Ascending aorta (tissue), 2 donors: ENCODE results near the gene FBXO34. TPM values are rescaled to one million over a fixed set of nuclear protein-coding genes. Genes with fewer than 3 reads are reported as not detected.

Source experiments
- DNase-seq, 2 donors: peaks; one replicate each; pipeline ENCODE4 v3.0.0-alpha.2; 2019; ENCODE audit warnings: low spot score in 2 of 2
- H3K27ac ChIP-seq, 2 donors: fragments of 200-600 bp; sonication (generic); one replicate each; pipeline ENCODE4 v1.5.1; 2016 to 2017; ENCODE audit warnings: mild to moderate bottlenecking in 1 of 2
- H3K27me3 ChIP-seq: fragments of 200-600 bp; sonication (generic); one replicate; pipeline ENCODE4 v1.5.1; 2017
- H3K36me3 ChIP-seq, 2 donors: fragments of 200-600 bp; sonication (generic); one replicate each; pipeline ENCODE4 v1.5.1; 2016
- H3K4me1 ChIP-seq, 2 donors: fragments of 200-600 bp; sonication (generic); one replicate each; pipeline ENCODE4 v1.5.1; 2016 to 2017; ENCODE audit warnings: mild to moderate bottlenecking in 1 of 2
- H3K4me3 ChIP-seq, 2 donors: fragments of 200-600 bp; sonication (generic); one replicate each; pipeline ENCODE4 v1.5.1; 2016 to 2017; ENCODE audit warnings: mild to moderate bottlenecking in 1 of 2
- H3K9me3 ChIP-seq, 2 donors: fragments of 200-600 bp; sonication (generic); one replicate each; pipeline ENCODE4 v1.5.1; 2016
- CTCF ChIP-seq, 3 experiments: fragments of 200-600 bp in 2 of 3; fragments of 450-650 bp in 1 of 3; sonication (generic) in 2 of 3; IDR thresholded peaks; one replicate each; pipeline ENCODE4 v1.5.1; 2016 to 2019; ENCODE audit warnings: antibody characterized with exemption in 3 of 3, mild to moderate bottlenecking in 1 of 3, moderate library complexity in 1 of 3
- intact Hi-C: fragments of 100-400 bp; cut with DNase I; formaldehyde crosslinking; loops from one replicate; pipeline ENCODE4 v1.15.1; 2023
- total RNA-seq: library from RNA; depleted of rRNA; stranded (reverse); fragments of >200 nt; gene quantifications from one replicate; pipeline ENCODE4 v1.1.0, GENCODE V29; 2016

The FBXO34 gene
- total RNA-seq, 1 donor from 2014 or later, result 18.0 TPM

GRCh38 chr14:55272387-55272786, 1.2 kb downstream of the FBXO34 start:
- Histone ChIP-seq H3K4me3 (peak overlapping the region; percentile 89 to 90), H3K36me3 (no peaks in the 10 kb centered on the region), H3K9me3 (no peaks in the 10 kb centered on the region), H3K4me1 (peaks cover 0 to 20% of the 10 kb centered on the region in 2 donors), H3K27ac (peak overlapping the region; percentile 80 to 90), H3K27me3 (no peaks in the 10 kb centered on the region)
- no peak for DNase-seq
- intact Hi-C loops, result loop anchor here (5.0 to 10.0 kb wide), 3 partner anchors 80 to 312 kb away; partner anchors contain the start of genes DLGAP5, KTN1 and MAPK1IP1L
- no peak for TF ChIP-seq CTCF (IDR thresholded peaks at IDR 0.05)

- no peaks in the 10 kb centered on the region for H3K27me3 ChIP-seq
- no peak for DNase-seq
- peak overlapping the region in 1 of 2 donors; percentile 90 for H3K4me3 ChIP-seq
- H3K4me1 ChIP-seq, result peaks cover 0 to 17% of the 10 kb centered on the region in 2 donors
- H3K27ac ChIP-seq, result no peak overlapping the region
- no peak for TF ChIP-seq CTCF (IDR thresholded peaks at IDR 0.05)
- H3K9me3 ChIP-seq, result no peaks in the 10 kb centered on the region
- no peaks in the 10 kb centered on the region for H3K36me3 ChIP-seq
- intact Hi-C loops, result loop anchor here (5.0 to 10.0 kb wide), 3 partner anchors 81 to 312 kb away; partner anchors contain the start of genes DLGAP5, KTN1 and MAPK1IP1L
These were observed 1.7 kb downstream of the FBXO34 start for GRCh38 chr14:55272922-55273321.

- peak overlapping the region in 1 of 2 donors; percentile 90 for H3K4me3 ChIP-seq
These were observed 2.9 kb downstream of the FBXO34 start for GRCh38 chr14:55274146-55274545.

DNA sequence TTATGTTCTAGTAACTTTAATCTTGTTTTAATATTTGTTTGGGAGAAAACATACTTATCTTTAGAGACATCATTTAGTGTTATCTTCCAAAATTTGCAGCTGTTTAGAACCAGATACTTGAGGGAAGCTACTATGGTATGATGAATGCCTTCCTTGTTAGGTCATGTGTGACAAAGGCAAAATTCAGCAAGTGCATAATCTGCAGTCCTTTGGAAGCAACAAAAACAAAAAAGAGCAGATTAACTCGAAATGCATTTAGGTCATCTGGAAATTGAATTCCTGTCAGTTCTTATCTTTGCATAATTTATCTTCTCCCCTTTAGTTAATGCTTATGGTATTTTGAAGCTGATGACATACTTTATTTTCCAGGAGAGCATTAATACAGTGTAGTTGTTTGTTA, 3.5 kb downstream of the FBXO34 start:
- no peak for DNase-seq
- Histone ChIP-seq H3K27ac (no peak overlapping the region), H3K4me3 (peak overlapping the region in 1 of 2 donors; percentile 90), H3K36me3 (no peaks in the 10 kb centered on the region), H3K9me3 (no peaks in the 10 kb centered on the region), H3K4me1 (peaks cover 0 to 10% of the 10 kb centered on the region in 2 donors), H3K27me3 (no peaks in the 10 kb centered on the region)
- intact Hi-C loops, result loop anchor here (5.0 to 10.0 kb wide), 3 partner anchors 82 to 310 kb away; partner anchors contain the start of genes DLGAP5, KTN1 and MAPK1IP1L
- TF ChIP-seq CTCF (IDR thresholded peaks at IDR 0.05), result no peak

More at GRCh38 chr14:55274146-55274545, 2.9 kb downstream of the FBXO34 start:
- no peaks in the 10 kb centered on the region for H3K36me3 ChIP-seq
- H3K27ac ChIP-seq, result no peak overlapping the region
- no peaks in the 10 kb centered on the region for H3K27me3 ChIP-seq
- DNase-seq, result no peak
- no peaks in the 10 kb centered on the region for H3K9me3 ChIP-seq
- peaks cover 0 to 10% of the 10 kb centered on the region in 2 donors for H3K4me1 ChIP-seq
- intact Hi-C loops, result loop anchor here (5.0 to 10.0 kb wide), 3 partner anchors 82 to 311 kb away; partner anchors contain the start of genes DLGAP5, KTN1 and MAPK1IP1L
- TF ChIP-seq CTCF (IDR thresholded peaks at IDR 0.05), result no peak

GRCh38 chr14:55276736-55277135, 5.5 kb downstream of the FBXO34 start:
- H3K9me3 ChIP-seq, result no peaks in the 10 kb centered on the region
- intact Hi-C loops, result loop anchor here (10.0 kb wide), 2 partner anchors 222 to 308 kb away; partner anchors contain the start of genes KTN1 and MAPK1IP1L
- no peaks in the 10 kb centered on the region for H3K27me3 ChIP-seq
- no peak overlapping the region for H3K4me3 ChIP-seq
- peaks cover 0 to 10% of the 10 kb centered on the region in 2 donors for H3K4me1 ChIP-seq
- no peak for TF ChIP-seq CTCF (IDR thresholded peaks at IDR 0.05)
- no peak for DNase-seq
- H3K36me3 ChIP-seq, result no peaks in the 10 kb centered on the region
- no peak overlapping the region for H3K27ac ChIP-seq
